ENCODE measurements around the gene MYMX.

GRCh38 chr6:44258921-44259320 lies 42.2 kb downstream of the MYMX start:
- TF ChIP-seq, protein P1, sequence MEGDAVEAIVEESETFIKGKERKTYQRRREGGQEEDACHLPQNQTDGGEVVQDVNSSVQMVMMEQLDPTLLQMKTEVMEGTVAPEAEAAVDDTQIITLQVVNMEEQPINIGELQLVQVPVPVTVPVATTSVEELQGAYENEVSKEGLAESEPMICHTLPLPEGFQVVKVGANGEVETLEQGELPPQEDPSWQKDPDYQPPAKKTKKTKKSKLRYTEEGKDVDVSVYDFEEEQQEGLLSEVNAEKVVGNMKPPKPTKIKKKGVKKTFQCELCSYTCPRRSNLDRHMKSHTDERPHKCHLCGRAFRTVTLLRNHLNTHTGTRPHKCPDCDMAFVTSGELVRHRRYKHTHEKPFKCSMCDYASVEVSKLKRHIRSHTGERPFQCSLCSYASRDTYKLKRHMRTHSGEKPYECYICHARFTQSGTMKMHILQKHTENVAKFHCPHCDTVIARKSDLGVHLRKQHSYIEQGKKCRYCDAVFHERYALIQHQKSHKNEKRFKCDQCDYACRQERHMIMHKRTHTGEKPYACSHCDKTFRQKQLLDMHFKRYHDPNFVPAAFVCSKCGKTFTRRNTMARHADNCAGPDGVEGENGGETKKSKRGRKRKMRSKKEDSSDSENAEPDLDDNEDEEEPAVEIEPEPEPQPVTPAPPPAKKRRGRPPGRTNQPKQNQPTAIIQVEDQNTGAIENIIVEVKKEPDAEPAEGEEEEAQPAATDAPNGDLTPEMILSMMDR (IDR thresholded peaks at IDR 0.05): no peak
- TF ChIP-seq POLR2A (IDR thresholded peaks at IDR 0.05): no peak

Measured in right lobe of liver (tissue), 4 donors.